Kidney (tissue), 14 donors: Measurements from ENCODE around the gene ELOB. TPM values are rescaled to one million over a fixed set of nuclear protein-coding genes. Genes with fewer than 3 reads are reported as not detected.

Experiments
- DNase-seq, 5 donors: peaks; one replicate each; pipeline ENCODE4 v3.0.0-alpha.2; 2013 to 2020
- FAIRE-seq: peaks from 2 replicates; lab custom pipeline; 2012; peaks lifted over from hg19 to GRCh38; lab: Jason Lieb, UNC
- H3K27ac ChIP-seq, 2 donors: one replicate each; pipeline ENCODE4 v1.7.0; 2013; ENCODE audit warnings: low read depth in 2 of 2, low read length in 2 of 2, inconsistent platforms in 1 of 2
- H3K27me3 ChIP-seq: one replicate; pipeline ENCODE4 v1.7.1; 2013; ENCODE audit warnings: low read length, inconsistent platforms; ENCODE audit not compliant: control insufficient read depth, insufficient read depth
- H3K36me3 ChIP-seq, 3 donors: one replicate each; pipeline versions ENCODE4 v1.7.0 to v1.7.1; 2013; ENCODE audit warnings: low read length in 3 of 3, control low read depth in 1 of 3, inconsistent platforms in 1 of 3; ENCODE audit not compliant: insufficient read depth in 3 of 3, control insufficient read depth in 2 of 3
- H3K4me1 ChIP-seq, 3 donors: one replicate each; pipeline versions ENCODE4 v1.7.0 to v1.7.1; 2013; ENCODE audit warnings: low read length in 3 of 3, inconsistent platforms in 1 of 3, low read depth in 1 of 3; ENCODE audit not compliant: control insufficient read depth in 2 of 3, insufficient read depth in 2 of 3
- H3K4me3 ChIP-seq, 3 donors: one replicate each; pipeline versions ENCODE4 v1.7.0 to v1.8.1; 2013; ENCODE audit warnings: low read length in 3 of 3, control low read depth in 1 of 3, inconsistent platforms in 1 of 3
- H3K9ac ChIP-seq, 3 donors: one replicate each; pipeline versions ENCODE4 v1.7.0 to v1.7.1; 2013; ENCODE audit warnings: low read length in 3 of 3, control low read depth in 1 of 3, inconsistent platforms in 1 of 3
- H3K9me3 ChIP-seq, 3 donors: one replicate each; pipeline versions ENCODE4 v1.7.0 to v1.7.1; 2013; ENCODE audit warnings: low read length in 3 of 3, control low read depth in 1 of 3, inconsistent platforms in 1 of 3; ENCODE audit not compliant: control insufficient read depth in 2 of 3, insufficient read depth in 1 of 3
- CTCF ChIP-seq: IDR thresholded peaks from 3 replicates; pipeline ENCODE4 v1.5.1; 2012; ENCODE audit warnings: mild to moderate bottlenecking, moderate library complexity, borderline replicate concordance; ENCODE audit not compliant: insufficient read depth; ENCODE audit errors: extremely low read depth
- intact Hi-C: fragments of 100-400 bp; cut with DNase I; formaldehyde crosslinking; loops from one replicate; pipeline ENCODE4 v1.11.1; 2022
- polyA plus RNA-seq: library from polyadenylated mRNA; stranded (reverse); fragments of 350-450 nt; fragmentation: Illumina TruSeq; extraction: RNeasy Lipid Tissue Mini Kit (QIAGEN cat#74804); gene quantifications from one replicate; pipeline ENCODE4 v1.2.3, GENCODE V29; 2014; ENCODE audit warnings: low read depth, low replicate concordance; ENCODE audit not compliant: insufficient read depth
- total RNA-seq: library from RNA; stranded (reverse); fragmentation: NEBNext Ultra II Directional; extraction: Animal tissue kit (Norgen Biotek cat#: 25700); gene quantifications from one replicate; pipeline ENCODE4 v1.2.1, GENCODE V29; 2021
- donor health status: control.
- donor health status: control.
- donor health status: control.
- donor health status: control.
- donor health status: control.
- donor health status: DM: yes; HTN: yes; CAD: no.
- donor health status: Normal renal cell carcinoma (clear cell type).

Gene ELOB
- total and polyA plus RNA-seq, 2 donors from 2014 or later: 226 to 836 TPM

- no peaks in the 10 kb centered on the region for H3K9me3 ChIP-seq
- no peaks in the 10 kb centered on the region for H3K27me3 ChIP-seq
- DNase-seq: peak in 4 of 5 donors; percentile 19 to 51 (median 31)
- H3K9ac ChIP-seq: no peak overlapping the region
- H3K4me1 ChIP-seq: no peaks in the 10 kb centered on the region
- intact Hi-C loops: no loop called here
- FAIRE-seq: no peak
- no peak for TF ChIP-seq CTCF
- no peaks in the 10 kb centered on the region for H3K36me3 ChIP-seq
- H3K27ac ChIP-seq: no peak overlapping the region
- H3K4me3 ChIP-seq: no peak overlapping the region
Observed at GRCh38 chr16:2739625-2740430, 37.3 kb downstream of the ELOB start.

DNA sequence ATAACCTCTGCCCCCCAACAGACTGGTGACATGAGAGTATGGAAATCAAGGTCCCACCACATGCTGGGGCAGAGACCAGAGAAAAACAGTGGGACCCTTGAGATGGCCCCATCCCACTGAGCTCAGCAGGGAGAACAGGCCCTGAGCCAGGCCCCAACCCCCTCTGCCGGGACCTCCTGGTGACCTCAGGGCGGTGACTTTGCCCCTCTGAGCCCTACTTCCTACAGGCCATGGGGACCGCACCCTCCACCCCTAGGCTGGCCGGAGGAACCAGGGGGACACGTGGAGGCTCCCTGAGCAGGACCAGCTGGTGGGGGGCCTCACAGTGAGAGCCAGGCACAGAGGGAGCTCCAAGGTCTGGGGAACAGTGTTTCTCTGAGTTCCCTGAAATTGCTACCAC lies 38.5 kb downstream of the ELOB start:
- Histone ChIP-seq H3K36me3 (no peaks in the 10 kb centered on the region), H3K27ac (no peak overlapping the region), H3K4me3 (no peak overlapping the region), H3K27me3 (no peaks in the 10 kb centered on the region), H3K9ac (no peak overlapping the region), H3K9me3 (no peaks in the 10 kb centered on the region), H3K4me1 (no peaks in the 10 kb centered on the region)
- intact Hi-C loops: no loop called here
- TF ChIP-seq CTCF: no peak
- no peak for DNase-seq
- FAIRE-seq: no peak

GRCh38 chr16:2737895-2738418 lies 39.1 kb downstream of the ELOB start:
- FAIRE-seq (no peak), DNase-seq (peak in 1 of 5 donors; percentile 45)
- Histone ChIP-seq H3K4me3 (no peak overlapping the region), H3K9me3 (no peaks in the 10 kb centered on the region), H3K9ac (no peak overlapping the region), H3K27ac (no peak overlapping the region), H3K36me3 (no peaks in the 10 kb centered on the region), H3K4me1 (no peaks in the 10 kb centered on the region), H3K27me3 (no peaks in the 10 kb centered on the region)
- TF ChIP-seq CTCF: no peak
- intact Hi-C loops: no loop called here
